ENCODE measurements around the gene HSD11B2. TPM values are rescaled to one million over a fixed set of nuclear protein-coding genes. Genes with fewer than 3 reads are reported as not detected.

HSD11B2 gene
- total RNA-seq, 2 experiments from 2014 or later: 0.71 to 1.3 TPM

GRCh38 chr16:67481561-67482232 is 50.8 kb downstream of the HSD11B2 start:
- H3K36me3 Mint-ChIP-seq: peaks cover 3% of the 10 kb centered on the region
- peak overlapping the region; percentile 99 for H3K4me3 Mint-ChIP-seq
- peak overlapping the region; percentile 97 for H3K27ac Mint-ChIP-seq
- no peaks in the 10 kb centered on the region for H3K27me3 Mint-ChIP-seq
- peak; percentile 69 for DNase-seq
- POLR2A ChIA-PET: interaction anchor here (0.7 to 1.9 kb wide), 11 partner anchors 39 to 607 kb away, joined by 3 to 7 read pairs (median 3); partner anchors contain the start of genes ACD and GFOD2
- CTCF ChIA-PET: interaction anchor here (0.6 to 5.7 kb wide), 33 partner anchors 9 to 464 kb away, joined by 3 to 58 read pairs (median 5); partner anchors contain the start of genes CARMIL2, CTCF, GFOD2 and PLEKHG4
- H3K4me1 Mint-ChIP-seq (ENCODE audit: low read depth): peaks cover 36% of the 10 kb centered on the region
- no peaks in the 10 kb centered on the region for H3K9me3 Mint-ChIP-seq
- intact Hi-C loops (cut with micrococcal nuclease): loop anchor here (1.0 to 2.0 kb wide), 6 partner anchors 33 to 325 kb away; partner anchors contain the start of genes ACD, CTCF, PARD6A and RANBP10

GRCh38 chr16:67482233-67482924 is 51.5 kb downstream of the HSD11B2 start:
- DNase-seq: peak; percentile 22
- intact Hi-C loops (cut with micrococcal nuclease): no loop called here
- peak overlapping the region; percentile 99 for H3K4me3 Mint-ChIP-seq
- H3K36me3 Mint-ChIP-seq: peaks cover 3% of the 10 kb centered on the region
- no peaks in the 10 kb centered on the region for H3K9me3 Mint-ChIP-seq
- ChIA-PET POLR2A (interaction anchor here (0.8 to 1.9 kb wide), 2 partner anchors 39 to 186 kb away, joined by 3 to 6 read pairs; no protein-coding TSS in a partner anchor), CTCF (interaction anchor here (0.8 to 5.7 kb wide), 15 partner anchors 9 to 186 kb away, joined by 3 to 58 read pairs (median 10); no protein-coding TSS in a partner anchor)
- peak overlapping the region; percentile 97 for H3K27ac Mint-ChIP-seq
- H3K27me3 Mint-ChIP-seq: no peaks in the 10 kb centered on the region
- peaks cover 33% of the 10 kb centered on the region for H3K4me1 Mint-ChIP-seq (ENCODE audit: low read depth)

- H3K36me3 Mint-ChIP-seq: peaks cover 3% of the 10 kb centered on the region
- no peaks in the 10 kb centered on the region for H3K9me3 Mint-ChIP-seq
- ChIA-PET CTCF (interaction anchor here (1.0 to 5.7 kb wide), 5 partner anchors 15 to 55 kb away, joined by 3 to 58 read pairs (median 4); no protein-coding TSS in a partner anchor), POLR2A (no interaction called here)
- peaks cover 28% of the 10 kb centered on the region for H3K4me1 Mint-ChIP-seq (ENCODE audit: low read depth)
- no peaks in the 10 kb centered on the region for H3K27me3 Mint-ChIP-seq
- peak within 1 kb of the TSS; percentile 97 for H3K27ac Mint-ChIP-seq
- intact Hi-C loops (cut with micrococcal nuclease): no loop called here
- peak within 1 kb of the TSS; percentile 99 for H3K4me3 Mint-ChIP-seq
- no peak for DNase-seq
Measured at GRCh38 chr16:67483150-67483549, 52.2 kb downstream of the HSD11B2 start, which contains the start of gene AGRP. TSS of gene AGRP (minus strand) at chr16:67483547. CDS start at chr16:67483398, 149 bp downstream.

DNA sequence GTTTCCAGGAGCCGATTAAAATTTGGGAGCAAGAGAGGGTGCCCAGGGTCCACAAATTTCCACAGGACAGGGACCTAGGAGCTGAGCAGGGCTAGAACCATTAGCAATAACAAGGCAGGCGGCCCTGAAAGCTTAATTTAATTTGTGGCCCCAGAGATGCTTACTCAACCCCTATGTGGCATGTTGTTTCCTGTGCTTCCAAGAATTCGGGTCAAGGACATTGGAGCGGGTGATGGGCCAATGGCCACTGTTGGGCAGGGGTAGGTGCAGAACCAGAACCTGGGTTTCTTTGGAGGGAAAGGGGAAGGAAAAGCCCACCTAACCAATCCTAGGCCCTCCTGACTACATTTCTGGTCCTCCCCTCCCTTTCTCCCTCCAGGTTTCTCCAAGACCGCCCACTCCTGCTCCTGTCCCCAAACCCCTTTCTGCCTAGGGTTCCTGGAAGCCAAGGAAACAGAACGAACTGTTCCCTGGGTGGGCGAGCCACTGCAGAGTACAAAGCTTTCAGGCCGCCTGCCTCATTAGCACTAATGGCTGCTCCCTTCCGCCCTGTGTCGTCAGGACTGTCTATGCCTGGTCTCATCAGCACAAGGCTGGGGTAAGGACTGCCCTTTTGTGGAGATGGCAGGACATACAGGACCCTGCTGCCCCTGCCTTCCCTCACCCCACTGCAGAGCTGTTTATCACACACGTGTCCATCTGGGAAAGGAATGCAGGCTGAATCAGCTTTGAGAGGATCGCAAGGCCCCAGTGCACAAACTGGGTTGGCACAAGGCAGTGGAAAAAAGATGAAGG is 53.0 kb downstream of the HSD11B2 start:
- intact Hi-C loops (cut with micrococcal nuclease): no loop called here
- H3K36me3 Mint-ChIP-seq: peaks cover 3% of the 10 kb centered on the region
- H3K4me3 Mint-ChIP-seq: no peak overlapping the region
- CTCF ChIA-PET: interaction anchor here (0.6 to 5.7 kb wide), 6 partner anchors 10 to 56 kb away, joined by 3 to 58 read pairs (median 6); no protein-coding TSS in a partner anchor
- H3K4me1 Mint-ChIP-seq (ENCODE audit: low read depth): peaks cover 22% of the 10 kb centered on the region
- peak overlapping the region; percentile 38 for H3K27ac Mint-ChIP-seq
- DNase-seq: no peak
- H3K9me3 Mint-ChIP-seq: no peaks in the 10 kb centered on the region
- POLR2A ChIA-PET: no interaction called here
- no peaks in the 10 kb centered on the region for H3K27me3 Mint-ChIP-seq

DNA sequence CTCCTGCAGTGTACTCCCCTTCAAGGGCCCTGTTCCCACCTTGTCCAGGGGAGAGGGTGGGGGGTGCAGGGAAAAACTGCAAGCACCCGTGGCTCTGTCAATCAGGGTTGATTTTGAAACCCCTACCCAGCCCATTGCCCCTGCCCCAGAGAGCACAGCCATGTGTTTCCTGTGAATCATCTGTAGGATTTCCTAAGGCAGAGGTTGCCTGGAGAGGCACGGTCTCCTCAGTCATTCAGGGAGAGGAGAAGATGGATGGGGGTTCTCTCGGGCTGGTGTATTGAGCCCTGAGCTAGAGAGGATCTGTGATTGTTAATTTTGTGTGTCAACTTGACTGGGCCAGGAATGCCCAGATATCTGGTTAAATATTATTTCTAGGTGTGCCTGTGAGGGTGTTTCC is 55.9 kb downstream of the HSD11B2 start:
- POLR2A ChIA-PET: no interaction called here
- peaks cover 12% of the 10 kb centered on the region for H3K4me1 Mint-ChIP-seq (ENCODE audit: low read depth)
- H3K36me3 Mint-ChIP-seq: peaks cover 1% of the 10 kb centered on the region
- CTCF ChIA-PET: interaction anchor here (1.0 to 2.8 kb wide), 2 partner anchors 27 to 34 kb away, joined by 5 to 10 read pairs; no protein-coding TSS in a partner anchor
- no peaks in the 10 kb centered on the region for H3K9me3 Mint-ChIP-seq
- DNase-seq: no peak
- intact Hi-C loops (cut with micrococcal nuclease): no loop called here
- no peak overlapping the region for H3K4me3 Mint-ChIP-seq
- no peaks in the 10 kb centered on the region for H3K27me3 Mint-ChIP-seq
- no peak overlapping the region for H3K27ac Mint-ChIP-seq

Other genes starting within 250 kb of the HSD11B2 start
- 10 to 100 TPM; 37.3 to 38.3 TPM for gene MATCAP1, start 247.2 kb upstream of the HSD11B2 start, total RNA-seq
- not detected for gene EXOC3L1, start 241.0 kb upstream of the HSD11B2 start, total RNA-seq
- gene E2F4, start 239.0 kb upstream of the HSD11B2 start, total RNA-seq: 10 to 100 TPM; 91.6 to 92.3 TPM
- 1 to 10 TPM; 5.1 to 5.9 TPM for gene ELMO3, start 232.0 kb upstream of the HSD11B2 start, total RNA-seq
- 10 to 100 TPM; 36.7 to 39.3 TPM for gene TMEM208, start 204.0 kb upstream of the HSD11B2 start, total RNA-seq
- 100 to 1,000 TPM in 1 of 2 experiments, 10 to 100 TPM in 1; 96.3 to 111 TPM for gene FHOD1, start 183.6 kb upstream of the HSD11B2 start, total RNA-seq
- gene SLC9A5, start 182.1 kb upstream of the HSD11B2 start, total RNA-seq: 1 to 10 TPM; 5.9 to 6.1 TPM
- 10 to 100 TPM; 22.7 to 24.6 TPM for gene PLEKHG4, start 151.6 kb upstream of the HSD11B2 start, total RNA-seq
- gene KCTD19, start 104.4 kb upstream of the HSD11B2 start, total RNA-seq: 1 to 10 TPM; 1.2 to 2.5 TPM
- gene LRRC36, start 104.3 kb upstream of the HSD11B2 start, total RNA-seq: under 1 TPM; 0.63 to 1.00 TPM
- gene TPPP3, start 37.6 kb upstream of the HSD11B2 start, total RNA-seq: not detected
- under 1 TPM; 0.57 to 0.68 TPM for gene ZDHHC1, start 14.6 kb upstream of the HSD11B2 start, total RNA-seq
- gene ATP6V0D1, start 50.0 kb downstream of the HSD11B2 start, total RNA-seq: 10 to 100 TPM; 25.0 to 26.3 TPM
- gene AGRP, start 52.4 kb downstream of the HSD11B2 start, total RNA-seq: not detected
- gene RIPOR1, start 97.7 kb downstream of the HSD11B2 start, total RNA-seq: 10 to 100 TPM; 33.4 to 37.9 TPM
- gene CTCF, start 131.4 kb downstream of the HSD11B2 start, total RNA-seq: 10 to 100 TPM; 48.9 to 51.5 TPM
- 100 to 1,000 TPM; 136 to 151 TPM for gene CARMIL2, start 214.0 kb downstream of the HSD11B2 start, total RNA-seq
- 10 to 100 TPM; 63.0 to 63.9 TPM for gene ACD, start 229.1 kb downstream of the HSD11B2 start, total RNA-seq
- gene PARD6A, start 229.8 kb downstream of the HSD11B2 start, total RNA-seq: 10 to 100 TPM; 11.2 to 11.5 TPM
- 10 to 100 TPM in 1 of 2 experiments, 1 to 10 TPM in 1; 9.3 to 10.1 TPM for gene ENKD1, start 235.6 kb downstream of the HSD11B2 start, total RNA-seq
- gene C16orf86, start 235.7 kb downstream of the HSD11B2 start, total RNA-seq: 1 to 10 TPM; 2.2 to 2.5 TPM

Data from activated CD4-positive, alpha-beta memory T cell treated with anti-CD3 and anti-CD28 coated beads for 36 hours (primary cell).